Measurements from ENCODE around the gene PDE6H. TPM values are rescaled to one million over a fixed set of nuclear protein-coding genes. Genes with fewer than 3 reads are reported as not detected.
A peak's percentile ranks its signal among the peaks of the same experiment; 100 is the strongest.

The PDE6H gene
- total RNA-seq, 2 donors from 2014 or later: not detected

- Histone ChIP-seq H3K4me3 (no peak overlapping the region), H3K4me1 (replicated peaks) (no peaks in the 10 kb centered on the region), H3K9me3 (no peaks in the 10 kb centered on the region), H3K27me3 (replicated peaks; ENCODE audit: insufficient read depth) (no peaks in the 10 kb centered on the region), H3K27ac (no peak overlapping the region), H3K36me3 (no peaks in the 10 kb centered on the region)
- TF ChIP-seq CTCF (IDR thresholded peaks at IDR 0.05): no peak
- TF ChIP-seq POLR2A (IDR thresholded peaks at IDR 0.05): no peak
- TF ChIP-seq POLR2AphosphoS5 (IDR thresholded peaks at IDR 0.05): no peak
- WGBS: 90% methylated on average over 12 of the region's 12 CpGs
- DNase-seq (ENCODE audit: low spot score): no peak
- intact Hi-C loops (cut with DNase I): no loop called here
Measured at GRCh38 chr12:14942196-14942931, 30.5 kb upstream of the PDE6H start.

- WGBS: 78% methylated on average over 2 of the region's 2 CpGs
- DNase-seq (ENCODE audit: low spot score): no peak
- Histone ChIP-seq H3K27ac (no peak overlapping the region), H3K27me3 (replicated peaks; ENCODE audit: insufficient read depth) (no peaks in the 10 kb centered on the region), H3K4me3 (no peak overlapping the region), H3K36me3 (no peaks in the 10 kb centered on the region), H3K9me3 (no peaks in the 10 kb centered on the region), H3K4me1 (replicated peaks) (no peaks in the 10 kb centered on the region)
- intact Hi-C loops (cut with DNase I): loop anchor here (5.0 kb wide), 1 partner anchor 46 kb away; no protein-coding TSS in a partner anchor
- TF ChIP-seq POLR2AphosphoS5 (IDR thresholded peaks at IDR 0.05) (no peak), POLR2A (IDR thresholded peaks at IDR 0.05) (no peak), CTCF (IDR thresholded peaks at IDR 0.05) (no peak)
Measured at GRCh38 chr12:14946162-14946561, 26.7 kb upstream of the PDE6H start.

- intact Hi-C loops (cut with DNase I): loop anchor here (5.0 kb wide), 1 partner anchor 45 kb away; no protein-coding TSS in a partner anchor
Measured at GRCh38 chr12:14946861-14947260, 26.0 kb upstream of the PDE6H start.

GRCh38 chr12:14948672-14949071 is 24.2 kb upstream of the PDE6H start:
- intact Hi-C loops (cut with DNase I): loop anchor here (5.0 kb wide), 1 partner anchor 44 kb away; no protein-coding TSS in a partner anchor
- Histone ChIP-seq H3K27ac (peak overlapping the region; percentile 52 to 55), H3K27me3 (replicated peaks; ENCODE audit: insufficient read depth) (no peaks in the 10 kb centered on the region), H3K9me3 (no peaks in the 10 kb centered on the region), H3K4me1 (replicated peaks) (no peaks in the 10 kb centered on the region), H3K36me3 (no peaks in the 10 kb centered on the region), H3K4me3 (no peak overlapping the region)
- TF ChIP-seq CTCF (IDR thresholded peaks at IDR 0.05): no peak
- peak; percentile 51 for TF ChIP-seq POLR2AphosphoS5 (IDR thresholded peaks at IDR 0.05)
- WGBS: 30% methylated on average over 3 of the region's 3 CpGs
- no peak for DNase-seq (ENCODE audit: low spot score)

More at GRCh38 chr12:14946861-14947260, 26.0 kb upstream of the PDE6H start:
- no peak for DNase-seq (ENCODE audit: low spot score)
- no peaks in the 10 kb centered on the region for H3K4me1 ChIP-seq (replicated peaks)
- TF ChIP-seq CTCF (IDR thresholded peaks at IDR 0.05) (no peak), POLR2A (IDR thresholded peaks at IDR 0.05) (no peak), POLR2AphosphoS5 (IDR thresholded peaks at IDR 0.05) (no peak)
- H3K27ac ChIP-seq: no peak overlapping the region
- no peaks in the 10 kb centered on the region for H3K27me3 ChIP-seq (replicated peaks; ENCODE audit: insufficient read depth)
- H3K4me3 ChIP-seq: no peak overlapping the region
- 83% methylated on average over 1 of the region's 1 CpG for WGBS
- H3K9me3 ChIP-seq: no peaks in the 10 kb centered on the region
- no peaks in the 10 kb centered on the region for H3K36me3 ChIP-seq

- Histone ChIP-seq H3K4me1 (replicated peaks) (no peaks in the 10 kb centered on the region), H3K9me3 (no peaks in the 10 kb centered on the region), H3K27me3 (replicated peaks; ENCODE audit: insufficient read depth) (no peaks in the 10 kb centered on the region), H3K36me3 (no peaks in the 10 kb centered on the region), H3K27ac (peak overlapping the region in 1 of 2 donors; percentile 15), H3K4me3 (no peak overlapping the region)
- TF ChIP-seq POLR2A (IDR thresholded peaks at IDR 0.05) (no peak), CTCF (IDR thresholded peaks at IDR 0.05) (no peak), POLR2AphosphoS5 (IDR thresholded peaks at IDR 0.05) (no peak)
- no peak for DNase-seq (ENCODE audit: low spot score)
- 97% methylated on average over 5 of the region's 5 CpGs for WGBS
- intact Hi-C loops (cut with DNase I): loop anchor here (5.0 kb wide), 1 partner anchor 43 kb away; no protein-coding TSS in a partner anchor
Measured at GRCh38 chr12:14949631-14950030, 23.2 kb upstream of the PDE6H start.

Data from prostate gland (tissue), 2 donors.